HTERT RPE-1 (cell line): ENCODE data around the gene P2RX7.
"Not testable (repeated sequence)": the region's sequence is repeated elsewhere in the genome, so short reads cannot be mapped to it uniquely, and the experiment has no call there.

Experiments used
- in situ Hi-C: fragments of 300-500 bp; cut with MboI; formaldehyde crosslinking; loops from 4 replicates; pipeline ENCODE4 v1.14.3; 2020; ENCODE audit warnings: low sequenced_read_pairs

The P2RX7 gene

GRCh38 chr12:121226399-121226798 is 93.7 kb downstream of the P2RX7 start:
- in situ Hi-C loops, result no loop called here

GRCh38 chr12:121226871-121227270 is 94.2 kb downstream of the P2RX7 start:
- in situ Hi-C loops, result not testable (repeated sequence)

- in situ Hi-C loops, result no loop called here
Observed at GRCh38 chr12:121227294-121227693, 94.6 kb downstream of the P2RX7 start.

GRCh38 chr12:121228919-121229665 is 96.4 kb downstream of the P2RX7 start:
- in situ Hi-C loops, result no loop called here

- in situ Hi-C loops, result not testable (repeated sequence)
Observed at GRCh38 chr12:121229826-121230537, 97.3 kb downstream of the P2RX7 start.

GRCh38 chr12:121230538-121230907 is 97.8 kb downstream of the P2RX7 start:
- in situ Hi-C loops, result no loop called here

GRCh38 chr12:121232163-121232562 is 99.5 kb downstream of the P2RX7 start:
- in situ Hi-C loops, result no loop called here

GRCh38 chr12:121232977-121233627 is 100.4 kb downstream of the P2RX7 start:
- in situ Hi-C loops, result no loop called here

GRCh38 chr12:121233628-121234020 is 100.9 kb downstream of the P2RX7 start:
- in situ Hi-C loops, result no loop called here

GRCh38 chr12:121236776-121237175 is 104.1 kb downstream of the P2RX7 start:
- in situ Hi-C loops, result no loop called here

- in situ Hi-C loops, result no loop called here
Observed at GRCh38 chr12:121237415-121237814, 104.7 kb downstream of the P2RX7 start.
